HL-60/S4 (cell line): ENCODE results near the gene SFTPA1.
"Not testable (repeated sequence)": the region's sequence is repeated elsewhere in the genome, so short reads cannot be mapped to it uniquely, and the experiment has no call there.

ENCODE experiments used
- in situ Hi-C: fragments of 300-500 bp; cut with MboI; formaldehyde crosslinking; loops from 2 replicates; pipeline ENCODE4 v1.14.3; 2022; ENCODE audit warnings: low sequenced_read_pairs

Gene SFTPA1

DNA sequence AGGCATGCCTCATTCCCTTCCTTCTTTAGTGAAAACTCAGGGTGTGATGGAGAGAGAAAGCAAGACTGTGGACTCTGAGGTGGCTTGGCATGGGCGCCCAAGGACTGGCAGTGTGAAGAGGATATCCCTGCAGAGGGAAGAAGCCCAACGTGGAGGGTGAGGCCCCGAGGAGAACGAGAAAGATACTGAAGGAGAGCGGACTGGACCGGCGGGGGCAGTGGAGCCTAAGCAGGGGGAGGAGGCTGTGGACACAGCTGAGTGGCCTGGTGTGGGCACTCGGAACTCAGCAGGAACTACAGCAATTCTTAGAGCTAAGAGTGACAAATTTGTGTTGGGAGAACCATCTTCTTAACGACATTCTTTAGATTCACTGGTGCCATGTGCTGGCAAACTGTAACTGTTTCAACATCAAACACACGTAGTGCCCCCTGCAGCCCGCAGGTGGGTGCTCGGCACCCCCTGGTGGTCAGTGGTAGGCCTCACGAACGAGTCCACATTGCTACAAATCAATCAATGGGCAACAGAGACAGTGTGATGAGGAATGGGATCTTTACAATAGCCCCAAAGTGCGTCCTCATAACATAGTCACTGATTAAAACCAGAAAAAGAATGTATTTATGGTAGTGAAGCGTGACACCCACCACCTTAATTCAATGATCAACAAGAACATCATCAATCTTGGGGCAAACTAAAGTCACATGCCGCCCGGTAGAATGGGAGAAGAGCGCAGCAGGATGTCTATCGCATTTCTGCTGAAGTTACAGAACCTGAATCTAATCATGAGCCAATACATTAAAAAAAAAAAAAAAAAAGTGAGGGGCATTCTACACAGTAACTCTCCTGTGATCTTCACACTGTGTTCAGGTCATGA, 2.0 kb upstream of the SFTPA1 start:
- in situ Hi-C loops, result no loop called here

GRCh38 chr10:79611193-79611976, 646 bp downstream of the SFTPA1 start:
- in situ Hi-C loops, result not testable (repeated sequence)

DNA sequence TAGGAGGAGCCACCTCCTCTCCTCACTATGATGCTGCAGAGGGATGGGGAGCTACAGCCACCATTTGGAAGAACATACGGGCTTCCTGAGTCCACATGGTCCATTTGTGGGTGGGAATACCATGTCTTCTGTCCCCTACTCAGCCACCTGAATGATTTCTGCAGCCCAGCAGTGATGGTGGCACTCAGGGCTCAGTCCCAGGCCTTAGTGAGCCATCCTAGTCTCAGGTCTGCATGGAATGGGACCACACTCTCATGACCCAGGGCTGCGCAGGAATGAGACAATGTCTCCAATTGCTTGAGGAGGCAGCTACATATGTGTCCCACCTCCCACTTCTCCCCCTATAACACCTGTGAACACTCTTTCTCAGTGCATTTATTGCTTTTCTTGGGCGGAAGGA, 4.8 kb downstream of the SFTPA1 start:
- in situ Hi-C loops, result no loop called here

- in situ Hi-C loops, result no loop called here
Observed at GRCh38 chr10:79616164-79616563, 5.4 kb downstream of the SFTPA1 start.

- in situ Hi-C loops, result not testable (repeated sequence)
Observed at GRCh38 chr10:79623663-79624062, 12.9 kb downstream of the SFTPA1 start.

GRCh38 chr10:79627075-79627474, 16.3 kb downstream of the SFTPA1 start:
- in situ Hi-C loops, result no loop called here

DNA sequence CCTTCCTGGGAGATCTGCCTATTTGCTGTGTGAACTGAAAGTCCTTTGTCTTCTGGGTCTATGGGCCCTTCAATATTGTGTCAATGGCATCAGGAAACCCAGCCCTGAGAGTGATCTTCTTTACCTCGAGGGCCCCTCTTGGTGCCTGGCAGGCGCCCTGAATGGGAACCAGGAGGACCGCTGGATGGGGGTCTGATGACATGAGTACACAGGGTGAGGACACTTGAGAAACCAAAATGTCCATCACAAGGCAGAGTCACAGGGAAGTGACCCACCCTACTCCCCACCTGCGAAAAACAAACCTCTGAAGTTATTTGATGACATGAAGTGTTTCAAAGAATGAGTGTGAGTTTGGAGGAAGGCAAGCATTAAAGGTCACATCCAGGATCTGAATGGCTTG, 17.3 kb downstream of the SFTPA1 start:
- in situ Hi-C loops, result no loop called here

- in situ Hi-C loops, result no loop called here
Observed at GRCh38 chr10:79628988-79629954, 18.5 kb downstream of the SFTPA1 start.

DNA sequence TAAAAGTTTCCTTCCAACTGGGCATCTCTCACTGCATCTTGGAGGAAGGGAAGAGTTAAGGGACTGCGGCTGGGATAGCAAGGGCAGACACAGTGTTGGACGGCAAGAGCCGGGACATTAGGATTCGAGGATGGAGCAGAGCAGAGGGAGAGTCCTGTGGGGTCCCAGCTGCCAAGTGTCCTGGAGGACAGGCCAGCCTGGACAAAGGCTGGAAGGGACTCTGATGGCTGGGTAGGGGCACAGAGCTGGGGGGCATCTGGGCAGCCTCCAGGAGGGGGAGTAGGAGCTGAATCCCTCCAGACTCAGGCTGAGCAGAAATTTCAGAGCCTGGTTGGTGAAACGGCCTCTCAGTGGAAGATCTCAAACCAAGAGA, 19.2 kb downstream of the SFTPA1 start:
- in situ Hi-C loops, result no loop called here

GRCh38 chr10:79636654-79637199, 26.0 kb downstream of the SFTPA1 start:
- in situ Hi-C loops, result not testable (repeated sequence)

- in situ Hi-C loops, result no loop called here
Observed at GRCh38 chr10:79638318-79638717, 27.6 kb downstream of the SFTPA1 start.

GRCh38 chr10:79652695-79653094, 42.0 kb downstream of the SFTPA1 start:
- in situ Hi-C loops, result not testable (repeated sequence)

- in situ Hi-C loops, result not testable (repeated sequence)
Observed at GRCh38 chr10:79663287-79663686, 52.5 kb downstream of the SFTPA1 start.

GRCh38 chr10:79664686-79665085, 53.9 kb downstream of the SFTPA1 start:
- in situ Hi-C loops, result not testable (repeated sequence)
